Hematopoietic multipotent progenitor cell (in vitro differentiated cells): ENCODE data around the gene SGCA. TPM values are rescaled to one million over a fixed set of nuclear protein-coding genes. Genes with fewer than 3 reads are reported as not detected.
A peak's percentile ranks its signal among the peaks of the same experiment; 100 is the strongest.

ENCODE experiments used
- DNase-seq, 3 donors: peaks; one replicate each; pipeline ENCODE4 v3.0.0-alpha.2; 2011 to 2015; ENCODE audit warnings: low read depth in 2 of 3, low spot score in 2 of 3
- total RNA-seq: library from RNA; depleted of rRNA; stranded (reverse); fragments of >200 nt; gene quantifications from one replicate; pipeline ENCODE4 v1.2.3, GENCODE V29; 2012

The SGCA gene
- total RNA-seq: not detected

DNA sequence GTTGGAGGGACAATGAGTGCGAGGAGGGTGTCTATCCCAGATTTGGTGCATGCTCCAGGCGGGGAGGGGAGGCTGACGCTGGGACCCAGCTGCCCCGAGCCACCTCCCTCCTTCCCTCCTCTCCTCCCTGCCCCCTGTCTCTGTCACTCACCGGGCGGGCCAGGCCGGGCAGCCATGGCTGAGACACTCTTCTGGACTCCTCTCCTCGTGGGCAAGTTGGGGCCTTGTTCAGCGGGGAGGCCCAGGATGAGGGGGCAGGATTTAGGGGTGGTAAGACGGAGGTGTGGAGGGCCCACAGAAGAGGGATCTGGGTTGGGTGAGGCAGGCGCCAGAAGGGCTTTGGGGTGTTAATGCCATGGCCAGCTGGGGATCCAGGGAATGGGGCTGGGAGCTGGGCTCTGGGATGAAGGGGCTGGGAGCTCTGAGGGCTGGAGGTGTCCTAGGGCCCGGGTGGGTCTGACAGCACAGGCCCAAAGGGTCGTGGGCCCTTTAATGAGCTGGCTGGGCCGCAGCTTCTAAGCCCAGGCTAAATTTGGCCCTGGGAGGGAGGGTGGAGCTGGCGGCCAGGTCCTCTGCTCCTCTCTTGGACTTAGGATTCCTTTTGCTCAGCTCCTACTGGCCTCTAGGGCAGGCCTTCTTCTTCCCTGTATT is at the start of gene SGCA:
TSS of gene SGCA (plus strand) at position 139 of the 651 bp plus-strand sequence. CDS start at position 175, 36 bp downstream.
- DNase-seq: no peak

GRCh38 chr17:50117202-50118051 is 48.4 kb upstream of the SGCA start:
- peak; percentile 41 to 82 (median 76) for DNase-seq

DNA sequence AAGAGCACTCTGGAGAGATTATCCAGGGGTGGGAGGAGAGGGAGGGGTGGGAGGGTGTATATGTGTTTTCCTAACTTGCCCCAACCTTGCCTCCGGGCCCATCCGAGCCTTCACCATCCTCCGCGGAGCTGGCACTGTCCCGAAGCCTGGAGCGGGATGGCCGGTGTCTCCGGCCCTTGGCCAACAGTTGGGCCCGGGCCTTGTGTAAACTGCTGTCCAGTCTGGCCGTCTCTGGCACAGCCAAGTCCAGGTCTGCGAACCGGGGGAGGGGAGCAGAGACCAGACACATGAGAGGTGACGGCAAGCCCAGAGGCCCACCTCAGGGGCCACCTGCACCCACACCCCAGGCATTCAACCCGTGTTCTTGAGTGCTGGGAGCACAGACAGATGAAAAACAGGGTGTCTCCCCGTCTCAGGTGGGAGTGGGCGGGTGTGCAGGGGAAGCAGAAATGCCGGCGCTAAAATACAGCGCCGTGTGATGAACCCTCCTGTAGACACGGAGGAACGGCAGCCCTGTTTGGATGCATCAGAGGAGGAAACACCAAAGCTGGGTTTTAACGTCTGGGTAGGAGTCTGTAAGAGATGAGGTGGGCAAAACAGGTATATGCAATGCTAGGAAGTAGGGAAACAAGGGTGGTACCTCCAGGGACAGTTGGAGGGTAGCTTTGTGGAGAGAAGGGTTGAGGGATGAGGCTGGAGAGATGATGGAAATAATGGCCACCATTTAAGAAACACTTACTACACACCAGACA is 47.6 kb upstream of the SGCA start:
- no peak for DNase-seq

DNA sequence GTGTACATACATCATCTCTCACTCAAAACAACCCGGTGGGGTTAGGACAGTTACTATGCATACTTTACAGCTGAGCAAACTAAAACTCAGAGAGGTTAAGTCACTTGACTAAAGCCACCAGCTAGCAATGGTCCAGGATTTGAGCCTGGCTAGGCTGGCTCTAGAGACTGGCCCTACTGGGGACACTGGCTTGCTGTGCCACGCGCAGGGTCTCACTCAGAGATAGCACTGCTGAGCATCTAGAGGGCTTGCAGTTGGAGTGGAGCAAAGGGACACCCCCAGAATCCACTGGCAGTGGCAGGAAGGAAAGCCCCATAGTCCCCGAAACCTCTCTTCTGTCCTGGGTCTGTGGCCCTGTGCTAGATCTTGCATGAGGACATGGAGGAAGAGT is 47.0 kb upstream of the SGCA start:
- no peak for DNase-seq

- DNase-seq: no peak
These were observed 45.1 kb upstream of the SGCA start for GRCh38 chr17:50120475-50121253.

GRCh38 chr17:50122945-50123344 is 42.9 kb upstream of the SGCA start:
- no peak for DNase-seq

GRCh38 chr17:50123649-50124349 is 42.0 kb upstream of the SGCA start:
- no peak for DNase-seq

GRCh38 chr17:50125420-50125997 is 40.3 kb upstream of the SGCA start:
- no peak for DNase-seq

GRCh38 chr17:50127697-50128361 is 38.0 kb upstream of the SGCA start:
- peak in 2 of 3 donors; percentile 67 to 72 for DNase-seq

DNA sequence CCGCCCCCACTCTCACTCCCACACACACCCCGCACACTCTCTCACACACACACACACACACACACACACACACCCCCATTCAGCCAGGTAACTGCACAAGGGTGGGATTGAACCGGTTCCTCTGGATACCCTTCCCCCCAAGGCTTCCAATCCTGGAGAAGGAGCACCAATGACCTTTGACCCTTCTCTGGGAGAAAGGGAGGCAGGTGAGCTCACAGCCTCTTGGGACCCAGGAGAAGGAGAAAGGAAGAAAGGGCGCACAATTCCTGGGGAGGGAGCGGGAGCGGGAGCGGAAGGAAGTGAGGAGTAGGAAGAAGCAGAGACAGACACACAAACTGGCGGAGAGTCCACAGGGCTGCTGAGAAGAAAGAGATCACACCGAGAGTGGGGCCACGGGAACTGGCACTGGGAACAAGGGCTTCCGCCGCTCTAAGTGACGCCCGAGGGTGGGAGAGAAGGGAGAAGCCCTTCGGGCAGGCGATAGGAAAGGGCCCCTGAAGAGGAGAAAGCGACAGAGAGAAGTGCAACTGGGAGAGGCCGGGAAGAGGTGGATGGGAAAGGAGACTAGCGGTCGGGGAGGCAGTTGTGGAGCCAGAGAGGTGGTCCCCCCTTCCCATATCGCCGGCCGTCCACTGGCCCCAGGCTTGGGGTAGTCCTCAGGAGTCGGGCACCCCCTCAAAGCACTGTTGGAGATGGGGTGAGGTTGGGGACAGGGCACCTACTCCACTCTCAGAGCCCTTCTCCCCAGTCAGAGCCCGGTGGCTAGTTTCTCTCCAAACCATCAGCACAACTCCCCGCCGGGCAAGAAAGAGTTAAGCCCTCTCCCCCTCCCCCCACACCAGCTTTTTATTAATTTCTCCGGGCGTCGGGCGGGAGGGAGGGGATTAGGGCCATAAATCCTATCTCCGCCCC is 37.1 kb upstream of the SGCA start:
- DNase-seq: no peak

- no peak for DNase-seq
These were observed 36.5 kb upstream of the SGCA start for GRCh38 chr17:50129353-50129727.

DNA sequence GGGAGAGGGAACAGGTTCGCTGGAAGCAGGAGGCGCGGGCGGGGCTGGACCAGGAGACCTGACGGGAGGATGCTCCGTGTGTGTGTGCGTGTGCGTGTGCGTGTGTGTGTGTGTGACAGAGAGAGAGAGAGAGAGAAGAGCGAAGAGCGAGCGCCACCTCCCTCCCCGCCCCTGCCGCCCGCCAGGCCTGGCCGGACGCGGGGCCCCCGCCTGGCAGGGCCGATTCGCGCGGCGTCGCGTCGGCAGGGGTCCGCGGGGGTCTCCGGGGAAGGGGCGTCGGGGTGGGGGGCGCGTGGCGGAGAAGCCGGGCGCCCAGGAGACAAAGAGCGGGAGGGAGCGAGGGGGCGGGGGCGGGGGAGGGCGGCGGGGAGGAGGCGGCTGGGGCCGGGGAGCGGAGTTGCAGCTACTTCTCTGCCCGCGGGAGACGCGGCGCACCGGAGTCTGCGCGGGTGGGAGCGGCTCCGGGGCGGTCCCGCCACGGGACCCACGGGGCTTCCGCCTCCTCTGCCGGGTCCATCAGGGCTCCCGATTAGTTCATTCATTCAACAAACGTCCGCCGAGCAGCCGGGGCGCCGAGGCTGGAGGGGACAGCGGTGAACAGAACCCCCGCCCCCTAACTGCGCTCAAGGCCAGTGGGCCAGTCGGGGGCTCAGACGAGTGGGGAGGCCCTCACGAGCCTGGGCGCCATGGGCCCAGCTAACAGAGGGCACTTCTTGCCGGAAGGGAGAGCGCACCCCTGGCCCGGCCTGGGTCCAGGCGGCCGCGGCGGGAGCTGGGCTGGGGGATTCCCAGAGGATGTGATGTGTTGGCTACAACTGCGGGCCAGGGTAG is 35.9 kb upstream of the SGCA start, which contains the start of gene SAMD14:
TSS of gene SAMD14 (minus strand) at position 433 of the 831 bp plus-strand sequence. CDS start 5,201 bp downstream, outside the sequence.
- DNase-seq: peak in 2 of 3 donors; percentile 52 to 61

GRCh38 chr17:50130559-50131305 is 35.1 kb upstream of the SGCA start:
- DNase-seq: no peak

GRCh38 chr17:50132104-50132794 is 33.6 kb upstream of the SGCA start:
- no peak for DNase-seq

DNA sequence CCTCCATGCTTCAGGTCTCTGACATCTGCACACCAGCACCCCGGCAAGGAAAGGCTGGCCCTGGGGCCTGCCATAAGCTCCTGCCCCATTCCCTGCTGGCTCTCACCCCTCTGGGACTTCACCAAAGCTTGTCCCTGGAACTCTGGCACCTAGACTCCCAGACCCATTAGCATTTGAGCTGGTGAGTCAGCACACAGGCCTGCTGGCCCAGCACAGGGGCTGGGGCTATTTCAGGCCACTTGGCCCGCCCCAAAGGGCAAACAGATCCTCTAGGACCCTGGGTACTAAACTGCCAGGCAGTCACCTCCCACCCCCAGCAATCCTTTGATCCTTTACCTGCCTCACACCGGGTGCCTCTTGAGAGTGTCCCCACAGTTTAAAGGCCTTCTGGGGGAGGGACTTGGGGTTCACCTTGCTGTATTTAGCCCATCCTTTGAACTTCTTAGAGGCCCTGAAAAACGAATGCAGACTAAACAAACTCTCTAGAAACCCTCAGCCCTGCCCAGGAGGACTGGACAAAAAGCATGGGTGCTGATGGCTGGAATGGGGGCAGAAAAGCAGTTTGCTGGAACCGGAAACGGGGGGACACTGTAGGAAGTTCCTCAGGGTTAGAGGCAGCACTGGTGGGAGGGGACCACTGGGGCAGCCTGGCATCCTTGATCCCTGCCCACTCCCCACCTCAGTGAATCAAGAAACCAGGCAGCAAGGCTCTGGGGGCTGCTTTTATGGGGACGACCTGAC is 32.6 kb upstream of the SGCA start:
- DNase-seq: no peak
